ENCODE measurements around the gene FUT7.

- TF ChIP-seq, protein P1, sequence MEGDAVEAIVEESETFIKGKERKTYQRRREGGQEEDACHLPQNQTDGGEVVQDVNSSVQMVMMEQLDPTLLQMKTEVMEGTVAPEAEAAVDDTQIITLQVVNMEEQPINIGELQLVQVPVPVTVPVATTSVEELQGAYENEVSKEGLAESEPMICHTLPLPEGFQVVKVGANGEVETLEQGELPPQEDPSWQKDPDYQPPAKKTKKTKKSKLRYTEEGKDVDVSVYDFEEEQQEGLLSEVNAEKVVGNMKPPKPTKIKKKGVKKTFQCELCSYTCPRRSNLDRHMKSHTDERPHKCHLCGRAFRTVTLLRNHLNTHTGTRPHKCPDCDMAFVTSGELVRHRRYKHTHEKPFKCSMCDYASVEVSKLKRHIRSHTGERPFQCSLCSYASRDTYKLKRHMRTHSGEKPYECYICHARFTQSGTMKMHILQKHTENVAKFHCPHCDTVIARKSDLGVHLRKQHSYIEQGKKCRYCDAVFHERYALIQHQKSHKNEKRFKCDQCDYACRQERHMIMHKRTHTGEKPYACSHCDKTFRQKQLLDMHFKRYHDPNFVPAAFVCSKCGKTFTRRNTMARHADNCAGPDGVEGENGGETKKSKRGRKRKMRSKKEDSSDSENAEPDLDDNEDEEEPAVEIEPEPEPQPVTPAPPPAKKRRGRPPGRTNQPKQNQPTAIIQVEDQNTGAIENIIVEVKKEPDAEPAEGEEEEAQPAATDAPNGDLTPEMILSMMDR (IDR thresholded peaks at IDR 0.05): no peak
- no peak for TF ChIP-seq ZFX (IDR thresholded peaks at IDR 0.05; ENCODE audit: borderline replicate concordance)
These were observed 50.2 kb downstream of the FUT7 start for GRCh38 chr9:136981588-136982231.
